ENCODE data around the gene HEXB.

DNA sequence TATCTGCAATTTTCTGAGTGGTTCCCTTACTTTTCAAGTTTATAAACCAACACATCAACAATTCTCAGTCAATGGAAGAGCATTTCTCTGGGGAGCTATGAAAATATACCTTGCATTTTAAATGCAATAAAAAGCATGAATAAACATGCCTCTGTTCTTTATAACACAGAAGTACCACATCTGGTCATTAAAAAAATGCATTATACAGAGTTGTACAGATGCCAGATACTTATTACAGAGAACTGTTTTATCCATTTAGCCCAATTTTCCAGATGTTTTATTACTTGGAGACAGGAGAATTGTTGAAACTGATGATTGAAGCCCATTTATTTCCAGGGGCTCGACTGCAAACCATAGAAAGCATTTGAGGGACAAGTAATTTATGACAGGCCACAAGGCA lies 19.2 kb upstream of the HEXB start:
- no peak for TF ChIP-seq JUN (IDR thresholded peaks at IDR 0.05; ENCODE audit: borderline replicate concordance, insufficient read depth, insufficient read length, low read depth)
- TF ChIP-seq, protein P1, sequence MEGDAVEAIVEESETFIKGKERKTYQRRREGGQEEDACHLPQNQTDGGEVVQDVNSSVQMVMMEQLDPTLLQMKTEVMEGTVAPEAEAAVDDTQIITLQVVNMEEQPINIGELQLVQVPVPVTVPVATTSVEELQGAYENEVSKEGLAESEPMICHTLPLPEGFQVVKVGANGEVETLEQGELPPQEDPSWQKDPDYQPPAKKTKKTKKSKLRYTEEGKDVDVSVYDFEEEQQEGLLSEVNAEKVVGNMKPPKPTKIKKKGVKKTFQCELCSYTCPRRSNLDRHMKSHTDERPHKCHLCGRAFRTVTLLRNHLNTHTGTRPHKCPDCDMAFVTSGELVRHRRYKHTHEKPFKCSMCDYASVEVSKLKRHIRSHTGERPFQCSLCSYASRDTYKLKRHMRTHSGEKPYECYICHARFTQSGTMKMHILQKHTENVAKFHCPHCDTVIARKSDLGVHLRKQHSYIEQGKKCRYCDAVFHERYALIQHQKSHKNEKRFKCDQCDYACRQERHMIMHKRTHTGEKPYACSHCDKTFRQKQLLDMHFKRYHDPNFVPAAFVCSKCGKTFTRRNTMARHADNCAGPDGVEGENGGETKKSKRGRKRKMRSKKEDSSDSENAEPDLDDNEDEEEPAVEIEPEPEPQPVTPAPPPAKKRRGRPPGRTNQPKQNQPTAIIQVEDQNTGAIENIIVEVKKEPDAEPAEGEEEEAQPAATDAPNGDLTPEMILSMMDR (IDR thresholded peaks at IDR 0.05; ENCODE audit: extremely low read depth in 1 of 2, insufficient read depth in 1 of 2, low read depth in 1 of 2, low read length in 2 of 2): no peak
